Measurements from ENCODE around the gene TBC1D2B.
A peak's percentile ranks its signal among the peaks of the same experiment; 100 is the strongest.

The TBC1D2B gene

DNA sequence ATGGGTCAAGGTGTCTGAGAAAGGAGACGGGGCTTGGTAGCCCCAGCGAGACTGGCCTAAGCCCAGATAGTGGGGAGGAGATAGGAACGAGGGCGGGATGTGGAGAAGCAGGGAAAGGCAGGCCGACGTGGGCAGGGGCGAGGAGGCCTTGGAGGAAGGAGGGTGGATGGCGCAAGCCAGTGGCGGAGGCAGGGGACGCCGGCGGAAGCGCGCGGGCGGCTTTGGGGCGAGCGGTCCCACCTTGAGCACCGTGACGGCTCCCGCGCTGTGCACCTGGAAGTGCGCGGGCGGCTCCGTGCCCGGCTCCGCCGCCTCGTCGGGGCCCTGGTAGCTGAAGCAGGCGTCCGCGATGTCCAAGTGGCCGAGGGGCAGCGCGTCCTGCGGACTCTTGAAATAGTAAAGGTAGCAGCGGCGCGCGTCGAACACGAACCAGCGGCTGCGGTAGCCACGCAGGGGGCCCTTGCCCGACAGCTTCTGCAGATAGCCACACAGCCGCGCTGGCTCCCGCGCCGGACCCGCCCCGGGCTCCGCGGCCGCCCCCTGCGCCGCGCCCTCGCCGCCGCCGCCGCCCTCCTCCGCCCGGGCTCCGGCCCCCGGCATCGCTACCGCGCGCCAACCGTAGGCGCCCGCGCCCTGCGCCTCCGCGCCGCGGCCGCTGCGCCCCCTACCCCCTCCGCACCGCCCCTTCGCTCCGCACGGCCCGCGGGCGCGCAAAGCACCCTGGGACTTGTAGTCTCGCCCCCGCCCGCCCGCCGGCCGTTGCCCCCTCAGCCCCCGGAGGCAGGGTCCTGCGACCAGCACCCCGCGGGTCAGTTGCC is at the start of gene TBC1D2B:
Gene TBC1D2B (minus strand): TSS at position 659 of the 818 bp plus-strand sequence. CDS start 59 bp downstream, at position 600.
- POLR2A ChIA-PET: interaction anchor here (1.0 kb wide), 1 partner anchor 15 kb away, joined by 3 read pairs; no protein-coding TSS in a partner anchor
- Histone ChIP-seq H3K4me3 (ENCODE audit: low read depth, low read length) (peak within 1 kb of the TSS; percentile 88), H3K27ac (ENCODE audit: extremely low read depth, low read depth, low read length) (peak within 1 kb of the TSS; percentile 88), H3K9me3 (ENCODE audit: control insufficient read depth, insufficient read depth, low read depth, low read length) (no peaks in the 10 kb centered on the region), H3K36me3 (ENCODE audit: control insufficient read depth in 2 of 2, insufficient read depth in 1 of 2, low read length in 2 of 2) (peaks cover 0 to 4% of the 10 kb centered on the region in 2 experiments; a peak in 1 of 3 replicates), H3K4me1 (ENCODE audit: control insufficient read depth, insufficient read depth, low read length) (peaks cover 17% of the 10 kb centered on the region)
- CTCF ChIA-PET: interaction anchor here (0.6 to 2.1 kb wide), 7 partner anchors 14 to 118 kb away, joined by 3 to 6 read pairs (median 3); no protein-coding TSS in a partner anchor
- TF ChIP-seq, protein P1, sequence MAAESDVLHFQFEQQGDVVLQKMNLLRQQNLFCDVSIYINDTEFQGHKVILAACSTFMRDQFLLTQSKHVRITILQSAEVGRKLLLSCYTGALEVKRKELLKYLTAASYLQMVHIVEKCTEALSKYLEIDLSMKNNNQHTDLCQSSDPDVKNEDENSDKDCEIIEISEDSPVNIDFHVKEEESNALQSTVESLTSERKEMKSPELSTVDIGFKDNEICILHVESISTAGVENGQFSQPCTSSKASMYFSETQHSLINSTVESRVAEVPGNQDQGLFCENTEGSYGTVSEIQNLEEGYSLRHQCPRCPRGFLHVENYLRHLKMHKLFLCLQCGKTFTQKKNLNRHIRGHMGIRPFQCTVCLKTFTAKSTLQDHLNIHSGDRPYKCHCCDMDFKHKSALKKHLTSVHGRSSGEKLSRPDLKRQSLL (tag by site-specific recombination; IDR thresholded peaks at IDR 0.05): peak; percentile 59; the same call in 1 of the 2 replicates
- TF ChIP-seq ZBTB8A (tag by site-specific recombination; IDR thresholded peaks at IDR 0.05) (peak; percentile 89), GLIS1 (tag by site-specific recombination; IDR thresholded peaks at IDR 0.05) (peak; percentile 74), KLF16 (tag by site-specific recombination; IDR thresholded peaks at IDR 0.05) (0 out of 2 replicates have a peak, but pooled peaks have one; percentile 70), MYNN (tag by site-specific recombination; IDR thresholded peaks at IDR 0.05; ENCODE audit: borderline replicate concordance) (peak; percentile 29; the same call in 1 of the 2 replicates), ZNF596 (tag by site-specific recombination; IDR thresholded peaks at IDR 0.05) (peak; percentile 38; the same call in 1 of the 2 replicates), ZNF76 (tag by site-specific recombination; IDR thresholded peaks at IDR 0.05; ENCODE audit: borderline replicate concordance, low read depth) (peak; percentile 74), ZBTB7A (tag by site-specific recombination; IDR thresholded peaks at IDR 0.05; ENCODE audit: low read depth) (0 out of 2 replicates have a peak, but pooled peaks have one; percentile 58), ZNF626 (tag by site-specific recombination; IDR thresholded peaks at IDR 0.05) (no peak), SP7 (tag by site-specific recombination; IDR thresholded peaks at IDR 0.05) (peak; percentile 47; the same call in 1 of the 2 replicates), BCL11B (tag by site-specific recombination; IDR thresholded peaks at IDR 0.05; ENCODE audit: low read depth) (0 out of 2 replicates have a peak, but pooled peaks have one; percentile 32), ZNF366 (tag by site-specific recombination; conservative IDR thresholded peaks at IDR 0.05) (peak; percentile 59; the same call in 1 of the 2 replicates), ZFP69B (tag by site-specific recombination; IDR thresholded peaks at IDR 0.05) (peak; percentile 57), OSR2 (tag by site-specific recombination; IDR thresholded peaks at IDR 0.05) (peak; percentile 60), ZSCAN30 (tag by site-specific recombination; IDR thresholded peaks at IDR 0.05) (0 out of 2 replicates have a peak, but pooled peaks have one; percentile 49), ZBTB48 (tag by site-specific recombination; IDR thresholded peaks at IDR 0.05) (peak; percentile 79), ZNF473 (tag by site-specific recombination; IDR thresholded peaks at IDR 0.05) (no peak), ZNF140 (tag by site-specific recombination; IDR thresholded peaks at IDR 0.05) (no peak), ZNF24 (tag by site-specific recombination; IDR thresholded peaks at IDR 0.05) (0 out of 2 replicates have a peak, but pooled peaks have one; percentile 9), ZNF391 (tag by site-specific recombination; IDR thresholded peaks at IDR 0.05; ENCODE audit: borderline replicate concordance, low read depth) (peak; percentile 62; the same call in 1 of the 2 replicates), KLF8 (tag by site-specific recombination; IDR thresholded peaks at IDR 0.05) (peak; percentile 84), ZNF335 (tag by site-specific recombination; conservative IDR thresholded peaks at IDR 0.05) (peak; percentile 87), ZBTB17 (tag by site-specific recombination; IDR thresholded peaks at IDR 0.05) (peak; percentile 76), ZNF600 (tag by site-specific recombination; IDR thresholded peaks at IDR 0.05) (peak; percentile 87), SP2 (tag by site-specific recombination; IDR thresholded peaks at IDR 0.05) (peak; percentile 87), HOXC10 (CRISPR knock-in tag; IDR thresholded peaks at IDR 0.05) (0 out of 2 replicates have a peak, but pooled peaks have one; percentile 79), ZNF394 (tag by site-specific recombination; IDR thresholded peaks at IDR 0.05; ENCODE audit: borderline replicate concordance) (peak; percentile 76; the same call in 1 of the 2 replicates)
- TF ChIP-seq, protein P2, sequence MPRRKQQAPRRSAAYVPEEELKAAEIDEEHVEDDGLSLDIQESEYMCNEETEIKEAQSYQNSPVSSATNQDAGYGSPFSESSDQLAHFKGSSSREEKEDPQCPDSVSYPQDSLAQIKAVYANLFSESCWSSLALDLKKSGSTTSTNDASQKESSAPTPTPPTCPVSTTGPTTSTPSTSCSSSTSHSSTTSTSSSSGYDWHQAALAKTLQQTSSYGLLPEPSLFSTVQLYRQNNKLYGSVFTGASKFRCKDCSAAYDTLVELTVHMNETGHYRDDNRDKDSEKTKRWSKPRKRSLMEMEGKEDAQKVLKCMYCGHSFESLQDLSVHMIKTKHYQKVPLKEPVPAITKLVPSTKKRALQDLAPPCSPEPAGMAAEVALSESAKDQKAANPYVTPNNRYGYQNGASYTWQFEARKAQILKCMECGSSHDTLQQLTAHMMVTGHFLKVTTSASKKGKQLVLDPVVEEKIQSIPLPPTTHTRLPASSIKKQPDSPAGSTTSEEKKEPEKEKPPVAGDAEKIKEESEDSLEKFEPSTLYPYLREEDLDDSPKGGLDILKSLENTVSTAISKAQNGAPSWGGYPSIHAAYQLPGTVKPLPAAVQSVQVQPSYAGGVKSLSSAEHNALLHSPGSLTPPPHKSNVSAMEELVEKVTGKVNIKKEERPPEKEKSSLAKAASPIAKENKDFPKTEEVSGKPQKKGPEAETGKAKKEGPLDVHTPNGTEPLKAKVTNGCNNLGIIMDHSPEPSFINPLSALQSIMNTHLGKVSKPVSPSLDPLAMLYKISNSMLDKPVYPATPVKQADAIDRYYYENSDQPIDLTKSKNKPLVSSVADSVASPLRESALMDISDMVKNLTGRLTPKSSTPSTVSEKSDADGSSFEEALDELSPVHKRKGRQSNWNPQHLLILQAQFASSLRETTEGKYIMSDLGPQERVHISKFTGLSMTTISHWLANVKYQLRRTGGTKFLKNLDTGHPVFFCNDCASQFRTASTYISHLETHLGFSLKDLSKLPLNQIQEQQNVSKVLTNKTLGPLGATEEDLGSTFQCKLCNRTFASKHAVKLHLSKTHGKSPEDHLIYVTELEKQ (tag by site-specific recombination; IDR thresholded peaks at IDR 0.05; ENCODE audit: borderline replicate concordance): no peak
- TF ChIP-seq, protein P3, sequence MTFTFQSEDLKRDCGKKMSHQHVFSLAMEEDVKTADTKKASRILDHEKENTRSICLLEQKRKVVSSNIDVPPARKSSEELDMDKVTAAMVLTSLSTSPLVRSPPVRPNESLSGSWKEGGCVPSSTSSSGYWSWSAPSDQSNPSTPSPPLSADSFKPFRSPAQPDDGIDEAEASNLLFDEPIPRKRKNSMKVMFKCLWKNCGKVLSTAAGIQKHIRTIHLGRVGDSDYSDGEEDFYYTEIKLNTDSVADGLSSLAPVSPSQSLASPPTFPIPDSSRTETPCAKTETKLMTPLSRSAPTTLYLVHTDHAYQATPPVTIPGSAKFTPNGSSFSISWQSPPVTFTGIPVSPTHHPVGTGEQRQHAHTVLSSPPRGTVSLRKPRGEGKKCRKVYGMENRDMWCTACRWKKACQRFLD (tag by site-specific recombination; IDR thresholded peaks at IDR 0.05): no peak
- TF ChIP-seq, protein P4, sequence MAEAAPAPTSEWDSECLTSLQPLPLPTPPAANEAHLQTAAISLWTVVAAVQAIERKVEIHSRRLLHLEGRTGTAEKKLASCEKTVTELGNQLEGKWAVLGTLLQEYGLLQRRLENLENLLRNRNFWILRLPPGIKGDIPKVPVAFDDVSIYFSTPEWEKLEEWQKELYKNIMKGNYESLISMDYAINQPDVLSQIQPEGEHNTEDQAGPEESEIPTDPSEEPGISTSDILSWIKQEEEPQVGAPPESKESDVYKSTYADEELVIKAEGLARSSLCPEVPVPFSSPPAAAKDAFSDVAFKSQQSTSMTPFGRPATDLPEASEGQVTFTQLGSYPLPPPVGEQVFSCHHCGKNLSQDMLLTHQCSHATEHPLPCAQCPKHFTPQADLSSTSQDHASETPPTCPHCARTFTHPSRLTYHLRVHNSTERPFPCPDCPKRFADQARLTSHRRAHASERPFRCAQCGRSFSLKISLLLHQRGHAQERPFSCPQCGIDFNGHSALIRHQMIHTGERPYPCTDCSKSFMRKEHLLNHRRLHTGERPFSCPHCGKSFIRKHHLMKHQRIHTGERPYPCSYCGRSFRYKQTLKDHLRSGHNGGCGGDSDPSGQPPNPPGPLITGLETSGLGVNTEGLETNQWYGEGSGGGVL (tag by site-specific recombination; IDR thresholded peaks at IDR 0.05): peak; percentile 41; the same call in 1 of the 2 replicates

Data from HEK293 (cell line).